HG03045 (cell line): ENCODE results near the gene TBC1D8.

Experiments
- ATAC-seq: cut with Tn5 transposase; IDR thresholded peaks from one replicate; pipeline ENCODE4 v1.9.1; 2021; ENCODE audit warnings: mild to moderate bottlenecking, moderate library complexity; ENCODE audit not compliant: unreplicated experiment

The TBC1D8 gene

DNA sequence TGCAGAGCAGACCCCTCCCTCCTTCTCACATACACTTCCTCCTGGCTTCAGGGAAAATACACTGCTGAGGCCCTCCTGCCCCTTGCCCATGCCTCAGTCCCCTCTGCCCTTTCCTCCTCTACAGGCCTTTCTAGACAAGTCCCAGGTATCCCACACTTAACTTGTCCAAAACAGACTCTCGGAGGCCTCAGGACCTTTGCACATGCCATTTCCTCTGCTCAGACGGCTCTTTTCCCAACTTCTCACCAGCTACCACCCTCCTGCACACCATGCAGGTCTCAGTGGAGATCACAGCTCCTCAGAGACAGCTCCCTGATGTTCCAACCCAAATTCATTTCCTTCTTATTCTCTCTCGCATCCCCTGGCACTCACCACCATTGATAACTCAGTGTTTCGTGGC, 11.7 kb downstream of the TBC1D8 start:
- ATAC-seq = no peak

DNA sequence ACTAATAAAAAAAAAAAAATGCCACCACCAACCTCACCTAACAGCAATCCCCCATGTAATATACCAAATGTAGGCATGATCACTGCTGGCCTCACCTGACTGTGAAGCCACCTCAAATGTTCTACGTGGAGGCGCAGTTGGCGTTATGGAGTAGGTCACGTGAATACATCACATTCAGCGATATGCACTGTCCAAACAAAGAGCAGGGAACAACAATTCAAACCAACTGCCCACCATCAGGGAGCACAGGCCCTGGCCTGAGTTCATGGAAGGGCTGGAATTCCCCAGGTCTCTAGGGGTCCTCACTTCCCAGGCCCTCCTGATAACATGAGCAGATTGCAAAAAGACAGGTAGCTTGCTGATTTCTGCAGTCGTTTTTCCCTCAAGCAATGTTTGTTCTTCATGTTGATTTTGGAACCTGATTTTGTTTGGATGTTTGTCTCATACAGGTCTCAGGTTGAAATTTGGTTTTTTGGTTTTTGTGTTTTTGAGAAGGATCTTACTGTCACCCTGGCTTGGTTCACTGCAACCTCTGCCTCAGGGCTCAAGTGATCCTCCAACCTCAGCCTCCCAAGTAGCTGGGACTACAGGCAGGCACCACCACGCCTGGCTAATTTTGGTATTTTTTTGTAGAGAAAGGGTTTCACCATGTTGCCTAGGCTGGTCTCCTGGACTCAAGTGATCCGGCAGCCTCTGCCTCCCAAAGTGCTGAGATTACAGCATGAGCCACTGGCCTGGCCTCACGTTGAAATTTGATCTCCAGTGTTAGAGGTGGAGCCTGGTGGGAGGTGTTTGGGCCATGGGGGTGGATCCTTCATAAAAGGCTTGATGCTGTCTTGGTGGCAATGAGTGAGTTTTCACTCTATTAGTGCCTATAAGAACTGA, 15.5 kb downstream of the TBC1D8 start:
- ATAC-seq = no peak

DNA sequence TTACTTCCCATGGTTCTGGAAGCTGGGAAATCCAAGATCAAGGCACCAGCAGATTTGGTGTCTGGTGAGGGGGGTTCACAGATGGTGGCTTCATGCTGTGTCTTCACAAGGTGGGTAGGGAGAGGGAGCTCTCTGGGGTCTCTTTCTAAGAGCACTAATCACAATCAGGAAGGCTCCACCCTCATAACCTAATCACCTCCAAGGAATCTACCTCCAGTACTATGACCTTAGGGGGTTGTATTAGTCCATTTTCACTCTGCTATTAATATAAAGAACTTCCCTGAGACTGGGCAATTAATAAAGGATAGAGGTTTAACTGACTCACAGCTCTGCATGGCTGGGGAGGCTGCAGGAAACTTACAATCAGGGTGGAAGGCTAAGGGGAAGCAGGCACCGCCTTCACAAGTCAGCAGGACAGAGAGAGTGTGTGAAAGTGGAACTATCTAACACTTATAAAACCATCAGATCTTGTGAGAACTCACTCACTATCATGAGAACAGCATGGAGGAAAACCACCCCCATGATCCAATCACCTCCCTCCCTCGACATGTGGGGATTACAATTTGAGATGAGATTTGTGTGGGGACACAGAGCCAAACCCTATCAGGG, 17.6 kb downstream of the TBC1D8 start:
- ATAC-seq = no peak

DNA sequence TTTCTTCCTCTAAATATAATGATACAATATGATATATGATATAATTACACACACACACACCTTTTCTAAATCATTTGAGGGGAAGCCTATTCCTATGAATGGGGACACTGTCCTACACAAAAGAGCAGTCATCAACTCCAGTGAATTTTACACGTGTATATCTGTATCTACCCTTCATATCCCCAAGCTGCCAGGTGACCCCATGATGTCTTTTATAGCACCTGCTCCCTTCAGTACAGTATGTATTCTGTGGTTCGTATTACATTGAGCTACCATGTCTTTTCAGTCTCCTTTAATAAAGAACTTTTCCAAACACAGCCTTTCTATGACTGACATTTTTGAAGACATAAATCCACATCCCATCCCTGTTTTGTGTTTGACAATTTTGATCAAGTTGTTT, 19.0 kb downstream of the TBC1D8 start:
- no peak for ATAC-seq

DNA sequence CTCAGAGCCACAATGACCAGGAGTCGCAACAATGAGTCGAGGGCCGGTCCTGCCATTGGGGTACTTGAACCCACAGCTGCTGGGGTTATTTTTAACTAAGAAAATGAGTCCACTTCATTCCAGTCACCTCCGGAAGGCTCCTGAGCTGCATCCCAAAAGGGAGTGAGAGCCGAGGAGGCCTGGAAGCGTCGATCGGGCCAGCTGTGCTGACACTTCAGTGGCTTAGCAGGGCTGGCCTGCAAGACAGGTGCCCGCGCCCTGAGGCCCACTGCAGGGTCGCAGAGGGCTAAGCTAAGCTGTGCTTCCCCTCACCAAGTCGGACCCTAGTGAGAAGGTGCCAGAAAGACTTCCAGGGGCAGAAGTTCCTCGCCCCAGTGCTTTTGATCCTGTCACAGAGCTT, 21.1 kb downstream of the TBC1D8 start:
- no peak for ATAC-seq

DNA sequence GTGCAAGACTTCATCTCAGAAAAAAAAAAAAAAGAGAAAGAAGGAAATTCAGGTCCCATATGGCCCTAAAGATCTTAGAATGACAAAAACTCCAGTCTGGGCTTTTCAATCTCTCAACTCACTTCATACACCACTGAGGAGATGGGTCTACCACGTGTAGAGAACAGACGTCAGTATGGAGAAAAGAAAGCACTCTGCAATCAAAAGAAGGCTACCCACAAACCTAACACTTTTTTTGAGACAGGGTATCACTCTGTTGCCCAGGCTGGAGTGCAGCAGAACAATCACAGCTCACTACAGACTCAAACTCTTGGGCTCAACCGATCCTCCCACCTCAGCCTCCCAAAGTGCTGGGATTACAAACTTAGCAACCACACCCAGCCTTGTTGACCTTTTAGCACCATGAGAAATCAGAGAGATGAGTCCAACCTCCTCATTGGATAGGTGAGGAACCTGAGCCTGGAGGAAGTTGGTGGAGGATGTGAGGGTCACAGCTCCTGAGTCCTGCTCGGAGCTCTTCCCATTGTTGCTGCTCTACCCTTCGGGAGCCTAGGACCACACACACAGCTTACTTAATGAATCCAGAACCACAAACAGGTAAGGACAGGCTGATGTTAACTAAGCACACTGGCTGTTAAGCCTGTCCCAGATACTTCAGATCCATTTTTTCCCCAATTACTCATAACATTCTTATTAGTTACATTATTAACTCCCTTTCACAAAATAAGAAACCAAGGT, 23.7 kb downstream of the TBC1D8 start:
- ATAC-seq = no peak

DNA sequence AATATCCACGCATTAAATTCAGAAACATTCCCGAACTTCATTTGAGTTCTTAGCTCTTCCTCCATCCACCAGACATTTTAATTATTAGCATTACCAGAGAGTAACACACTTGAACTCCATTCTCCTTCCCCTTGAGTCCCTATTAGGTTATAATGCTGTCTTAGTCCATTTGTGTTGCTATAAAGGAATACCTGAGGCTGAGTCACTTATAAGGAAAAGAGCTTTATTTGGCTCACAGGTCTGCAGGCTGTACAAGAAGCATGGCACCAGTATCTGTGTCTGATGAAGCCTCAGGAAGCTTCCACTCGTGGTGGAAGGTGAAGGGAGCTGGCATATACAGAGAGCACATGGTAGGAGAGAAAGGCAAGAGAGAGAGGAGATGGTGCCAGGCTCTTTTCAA, 25.4 kb downstream of the TBC1D8 start:
- ATAC-seq = no peak

DNA sequence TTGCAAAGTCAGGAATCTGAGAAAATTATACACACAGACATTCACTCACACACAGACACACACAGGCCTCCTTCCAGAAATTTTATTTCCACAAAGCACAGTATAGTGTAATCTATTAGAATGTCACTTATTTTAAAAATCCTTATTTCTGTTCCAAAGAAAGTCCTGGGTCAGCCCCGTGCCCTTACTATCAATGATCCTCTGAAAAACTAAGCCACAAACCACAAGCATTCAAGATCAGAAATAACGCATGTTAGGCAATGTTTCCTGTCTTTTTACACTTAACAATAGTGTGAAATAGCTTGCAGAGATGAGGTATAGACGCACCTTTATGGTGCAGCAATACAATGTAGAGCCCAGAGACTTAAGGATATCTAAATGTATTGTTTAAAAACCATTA, 25.8 kb downstream of the TBC1D8 start:
- ATAC-seq = no peak

DNA sequence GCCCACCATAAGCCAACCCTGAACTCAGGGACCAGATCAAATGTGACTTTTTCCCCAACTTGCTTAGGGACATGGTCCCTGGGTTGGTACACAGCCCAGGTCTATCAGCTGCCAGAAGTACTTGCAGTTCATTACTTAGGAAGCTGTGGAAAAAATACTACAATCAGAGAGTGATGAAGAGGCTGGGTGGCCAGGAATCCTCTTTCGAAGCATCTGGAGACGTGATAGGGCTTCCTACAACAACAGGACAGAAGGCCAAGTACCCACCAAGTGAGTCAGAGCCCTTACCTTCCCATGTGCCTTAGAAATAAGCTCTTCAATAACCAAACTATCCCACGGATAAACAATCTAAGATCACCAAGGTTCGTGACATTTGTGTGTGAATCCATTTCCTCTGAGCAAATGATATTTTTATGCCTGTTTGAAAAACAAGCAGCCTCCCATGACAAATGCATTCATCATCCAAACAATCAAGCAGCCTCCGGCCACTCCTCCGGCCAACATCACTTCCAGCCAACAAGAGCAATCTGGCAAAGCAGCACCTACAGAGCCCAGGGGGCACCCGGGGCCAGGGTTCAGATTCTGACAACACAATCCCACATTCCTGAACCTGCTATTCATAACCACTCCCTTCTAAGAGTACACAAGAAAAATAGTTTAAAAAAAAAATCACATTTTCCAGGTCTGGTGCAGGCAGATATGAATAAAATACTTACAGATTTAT, 26.4 kb downstream of the TBC1D8 start:
- ATAC-seq = no peak

DNA sequence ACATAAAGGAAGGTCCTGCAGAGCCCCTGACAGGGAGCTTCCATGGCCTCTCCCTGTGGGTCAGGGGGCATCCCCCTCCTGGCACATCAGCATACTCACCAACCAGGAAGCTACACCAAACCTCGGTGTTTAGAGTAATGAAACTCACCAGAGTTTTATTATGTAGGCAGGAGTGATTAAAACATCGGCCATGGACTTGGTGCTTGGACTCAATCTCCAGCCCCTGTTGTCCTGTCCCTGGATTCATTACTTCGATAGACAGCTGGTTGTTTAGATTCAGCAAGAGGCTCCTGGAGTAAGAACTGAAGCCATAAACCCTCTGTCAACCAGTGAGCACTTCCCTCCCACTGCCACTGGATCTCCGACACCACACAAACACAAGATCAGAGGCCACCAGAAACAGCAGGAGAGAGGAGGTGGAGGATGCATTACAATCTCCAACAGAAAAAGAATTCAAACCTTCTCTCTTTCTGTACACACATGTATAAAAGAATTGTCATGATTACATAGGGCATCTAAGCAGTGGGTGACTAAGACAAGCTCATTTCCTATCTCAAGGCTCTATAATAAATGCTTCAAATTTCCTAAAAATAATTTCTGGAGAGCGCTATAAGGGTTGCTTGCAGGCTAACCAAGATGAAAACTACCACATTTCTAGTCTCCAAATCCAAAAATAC, 27.2 kb downstream of the TBC1D8 start:
- no peak for ATAC-seq

DNA sequence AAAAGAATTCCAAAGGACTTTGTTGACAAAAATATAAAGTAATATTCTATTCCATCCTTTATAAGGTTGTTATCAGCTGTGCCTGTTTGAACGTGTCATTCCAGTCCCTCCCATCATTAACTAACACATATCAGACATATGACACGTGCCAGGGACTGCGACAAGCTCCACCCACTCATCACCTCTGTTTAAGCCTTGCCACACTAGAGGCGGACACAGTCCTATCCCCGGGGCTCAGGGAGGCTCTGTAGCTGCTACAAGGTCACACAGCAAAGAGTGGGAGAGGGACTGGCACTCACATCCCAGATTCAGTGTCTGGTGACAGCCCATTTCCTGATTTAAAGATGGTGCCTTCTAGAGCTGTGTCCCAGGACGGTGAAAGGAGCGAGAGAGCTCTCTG, 30.0 kb downstream of the TBC1D8 start:
- ATAC-seq = no peak

DNA sequence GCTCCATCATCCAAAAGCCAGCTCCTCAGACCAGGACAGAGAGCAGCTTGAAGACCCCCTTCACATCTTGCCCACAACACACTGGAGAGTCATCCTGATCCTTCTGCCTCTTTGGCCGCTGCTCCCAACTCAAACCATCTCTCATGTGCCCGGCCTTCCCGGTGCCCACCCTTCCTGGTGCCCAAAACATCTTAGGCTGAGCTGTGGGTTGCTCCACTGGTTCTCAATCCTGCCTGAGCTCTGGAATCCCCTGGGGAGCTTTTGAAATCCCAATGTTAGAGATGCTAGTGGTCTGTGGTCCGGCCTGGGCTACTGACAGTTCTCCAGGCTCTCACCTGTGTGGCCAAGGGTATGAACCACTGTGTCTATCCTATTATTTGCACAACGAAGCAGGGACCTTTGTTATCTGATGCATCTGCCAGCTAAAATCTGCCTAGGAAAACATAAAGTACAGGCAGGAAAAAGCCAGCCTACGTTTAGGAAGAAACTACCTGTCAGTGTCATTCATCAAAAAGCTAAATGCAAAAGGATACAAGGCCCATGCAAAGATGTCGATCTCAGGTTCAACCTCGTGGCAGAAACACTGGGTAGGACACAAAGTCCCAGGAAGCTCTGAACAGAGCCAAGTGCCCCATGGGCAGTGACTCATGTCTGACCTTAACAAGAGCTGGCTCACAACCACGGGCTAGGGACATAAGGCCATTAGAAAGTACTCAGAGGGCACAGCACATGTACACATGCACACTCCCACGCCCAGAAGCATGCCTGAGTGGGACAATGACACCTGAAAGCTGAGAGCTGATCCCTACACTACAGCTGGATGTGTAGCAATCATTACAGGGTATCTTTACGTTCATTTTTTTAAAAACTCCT, 30.8 kb downstream of the TBC1D8 start:
- no peak for ATAC-seq

DNA sequence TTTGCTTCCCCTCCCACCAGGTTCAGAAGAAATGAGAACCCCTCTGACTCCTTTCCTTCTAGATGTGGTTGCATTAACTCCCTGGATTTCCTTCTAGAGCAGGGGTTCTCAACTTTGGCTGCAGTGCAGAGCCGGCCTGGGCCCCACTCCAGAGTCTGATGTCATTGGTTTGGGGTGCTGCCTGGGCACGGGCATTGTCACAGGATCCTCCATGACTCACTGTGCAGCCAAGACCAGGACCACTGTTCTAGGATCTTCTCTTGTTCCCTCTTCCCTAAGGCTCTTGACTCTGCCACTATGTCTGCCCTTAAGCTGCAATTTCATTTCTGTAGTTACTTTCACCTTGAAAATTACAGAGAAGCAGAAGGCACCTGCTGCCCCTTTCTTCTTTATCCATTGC, 31.8 kb downstream of the TBC1D8 start:
- no peak for ATAC-seq

DNA sequence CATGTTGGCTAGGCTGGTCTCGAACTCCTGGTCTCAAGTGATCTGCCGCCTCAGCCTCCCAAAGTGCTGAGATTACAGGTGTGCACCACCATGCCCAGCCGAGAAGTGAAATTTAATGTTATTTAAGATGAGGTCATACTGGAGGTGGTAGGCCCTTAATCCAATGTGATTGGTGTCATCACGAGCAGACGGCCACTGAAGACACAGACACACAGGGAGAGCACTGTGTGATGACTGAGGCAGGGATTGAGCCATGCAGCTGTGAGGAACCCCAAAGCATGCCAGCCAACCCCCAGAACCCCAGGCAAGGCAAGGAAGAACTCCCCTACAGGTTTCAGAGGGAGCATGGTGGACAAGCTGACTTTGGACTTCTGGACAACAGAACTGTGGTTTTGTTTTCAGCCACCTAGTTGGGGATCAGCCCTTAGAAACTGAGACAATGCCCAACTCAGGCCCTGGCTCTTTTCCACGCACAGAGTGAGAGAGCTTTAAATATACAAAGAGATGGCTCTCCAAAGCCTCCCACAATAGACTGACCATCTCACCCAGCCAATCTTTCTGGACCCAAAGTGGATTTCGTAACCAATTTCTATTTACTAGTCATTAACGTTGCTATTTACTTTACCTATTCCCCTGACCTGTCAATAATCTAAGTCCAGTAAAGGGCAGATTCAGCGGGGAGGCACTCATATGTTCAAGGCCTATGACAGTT, 34.2 kb downstream of the TBC1D8 start:
- ATAC-seq = no peak

DNA sequence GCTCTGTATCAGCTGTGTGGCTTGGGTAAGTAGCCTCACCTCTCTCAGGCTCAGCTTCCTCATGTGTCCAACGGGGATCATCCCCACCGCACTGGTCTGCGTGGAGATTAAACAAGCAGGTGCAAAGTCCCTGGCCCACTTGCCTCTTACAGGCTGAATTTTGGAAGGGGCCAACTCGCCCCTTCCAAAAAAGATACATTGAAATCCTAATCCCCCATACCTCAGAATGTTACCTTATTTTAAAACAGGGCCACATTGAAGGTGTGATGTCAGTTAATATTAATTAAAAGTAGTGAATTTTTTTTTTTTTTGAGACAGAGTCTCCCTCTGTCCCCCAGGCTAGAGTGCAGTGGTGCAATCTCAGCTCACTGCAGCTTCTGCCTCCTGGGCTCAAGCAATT, 34.8 kb downstream of the TBC1D8 start:
- ATAC-seq = no peak

DNA sequence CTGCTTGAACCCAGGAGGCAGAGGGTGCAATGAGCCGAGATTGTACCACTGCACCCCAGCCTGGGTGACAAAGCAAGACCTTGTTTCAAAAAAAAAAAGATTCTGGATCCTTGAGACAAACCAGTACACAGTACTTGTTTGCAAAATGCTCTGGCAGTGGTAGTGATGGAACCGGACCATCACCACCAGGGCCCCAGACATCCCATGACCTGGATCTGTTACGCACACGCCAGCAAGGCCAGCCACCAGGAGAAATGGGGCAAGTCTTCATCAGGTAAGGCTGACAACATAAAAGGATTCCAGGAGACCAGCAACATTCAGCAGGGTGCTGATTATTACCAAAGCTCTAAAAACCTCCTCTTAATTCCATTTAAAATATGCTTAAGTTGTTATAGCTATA, 35.5 kb downstream of the TBC1D8 start:
- no peak for ATAC-seq

DNA sequence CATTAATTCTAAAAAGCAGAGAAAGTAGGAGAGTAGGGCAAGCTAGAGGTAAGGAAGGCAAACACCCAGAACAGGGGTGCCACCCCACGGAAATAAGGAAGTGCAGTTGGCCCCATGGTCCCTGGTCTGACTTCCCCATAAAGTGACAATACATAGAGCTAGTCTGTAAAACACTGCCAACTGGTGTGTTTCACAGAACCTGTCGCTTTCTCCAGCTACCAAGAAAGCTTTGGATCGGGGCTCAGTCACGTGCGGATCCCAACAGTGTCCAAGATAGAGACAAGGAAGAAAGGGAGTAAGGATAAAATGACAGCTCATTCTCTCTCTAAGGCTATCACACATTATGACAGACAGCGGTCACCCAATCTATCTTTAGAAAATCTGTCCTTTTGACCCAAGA, 36.4 kb downstream of the TBC1D8 start:
- ATAC-seq = no peak

DNA sequence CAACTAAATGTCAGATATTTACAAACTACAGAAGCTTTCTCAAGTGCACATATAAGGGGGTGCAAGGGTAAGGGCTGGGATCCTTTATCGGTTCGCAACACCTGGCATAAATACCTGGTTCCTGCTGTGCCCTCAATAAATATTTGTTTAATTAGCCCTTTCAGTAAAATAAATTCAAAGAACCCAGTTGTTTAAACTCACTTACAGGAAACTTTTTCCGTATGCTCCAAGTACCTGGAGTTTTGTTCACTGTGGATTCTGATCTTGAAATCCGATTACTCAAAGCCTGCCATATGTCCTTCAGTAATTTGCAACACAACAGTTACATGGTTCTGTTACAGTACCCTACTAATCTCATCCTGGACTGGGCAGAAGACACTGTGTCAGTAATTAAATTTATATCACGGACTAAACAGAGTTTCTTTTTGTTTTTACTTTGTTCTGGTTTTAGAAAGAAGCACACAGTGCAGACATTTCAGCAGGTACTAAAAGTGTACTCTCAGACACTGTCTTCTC, 36.9 kb downstream of the TBC1D8 start:
- no peak for ATAC-seq
